ENCODE results near the gene AP2M1. TPM values are rescaled to one million over a fixed set of nuclear protein-coding genes. Genes with fewer than 3 reads are reported as not detected.

The AP2M1 gene
- total and polyA plus RNA-seq, 10 of the 15 experiments (the other 5 are each of a cell fraction or from before 2014, with no cell fraction given): 65.6 to 356 (median 161) TPM

- TF ChIP-seq USF1 (IDR thresholded peaks at IDR 0.05; ENCODE audit: borderline replicate concordance, extremely low read length, insufficient read depth, low read depth, low read length) (peak; percentile 36), CEBPB (IDR thresholded peaks at IDR 0.05; ENCODE audit: borderline replicate concordance in 1 of 2, low read depth in 2 of 2, low read length in 2 of 2) (no peak), RAD21 (IDR thresholded peaks at IDR 0.05; ENCODE audit: insufficient read depth, low read depth, low read length) (no peak), IKZF2 (IDR thresholded peaks at IDR 0.05) (peak; percentile 39 to 48), SMC3 (IDR thresholded peaks at IDR 0.05; ENCODE audit: borderline replicate concordance, low read length) (no peak), POLR2A (IDR thresholded peaks at IDR 0.05; ENCODE audit: low read depth, low read length) (0 out of 2 replicates have a peak, but pooled peaks have one; percentile 12), MXI1 (IDR thresholded peaks at IDR 0.05; ENCODE audit: low read depth, low read length) (peak; percentile 97), SP1 (IDR thresholded peaks at IDR 0.05; ENCODE audit: low read depth, low read length) (peak; percentile 23), NFYB (IDR thresholded peaks at IDR 0.05; ENCODE audit: insufficient read depth, low read depth, low read length) (0 out of 2 replicates have a peak, but pooled peaks have one; percentile 28), BACH1 (IDR thresholded peaks at IDR 0.05; ENCODE audit: borderline replicate concordance) (no peak)
These were observed 40.6 kb upstream of the AP2M1 start (continued) for GRCh38 chr3:184133840-184134745.

All from GM12878 (cell line).